Caco-2 (cell line): ENCODE measurements around the gene APOL5. TPM values are rescaled to one million over a fixed set of nuclear protein-coding genes. Genes with fewer than 3 reads are reported as not detected.

ENCODE experiments used
- BruUV-seq: library from RNA; stranded (reverse); fragments of 400-500 nt; replicated peaks from 2 replicates; lab custom pipeline; 2021; lab: Mats Ljungman, UMichigan
- CTCF ChIA-PET: fragments of 300-600 bp; sonication (Branson Sonifier 250); formaldehyde crosslinking; loops from one replicate; lab custom pipeline; 2022; ENCODE audit warnings: antibody characterized with exemption; lab: Charles Lee
- POLR2A ChIA-PET: fragments of 300-600 bp; sonication (Branson Sonifier 250); formaldehyde crosslinking; loops from one replicate; lab custom pipeline; 2022; ENCODE audit warnings: antibody characterized with exemption; lab: Charles Lee
- DNase-seq, 2 experiments: peaks; one replicate each; pipeline versions ENCODE4 v3.0.0 to v3.0.0-alpha.2; 2020 to 2022
- H3K27me3 ChIP-seq: replicated peaks from 2 replicates; pipeline ENCODE4 v1.6.0; 2011; ENCODE audit warnings: low read length; ENCODE audit not compliant: control insufficient read depth, insufficient read depth
- H3K36me3 ChIP-seq: 2 replicates; pipeline ENCODE4 v1.5.1; 2011; ENCODE audit warnings: low read length; ENCODE audit not compliant: control insufficient read depth, insufficient read depth
- H3K4me1 ChIP-seq: fragments of 250-450 bp; sonication (Bioruptor Pico); 2 replicates; pipeline ENCODE4 v1.5.1; 2020; ENCODE audit warnings: mild to moderate bottlenecking
- H3K4me3 ChIP-seq: 2 replicates; pipeline ENCODE4 v1.5.1; 2011; ENCODE audit warnings: low read depth, mild to moderate bottlenecking, control low read depth, low read length
- H3K9me3 ChIP-seq: fragments of 250-450 bp; sonication (Bioruptor Pico); 2 replicates; pipeline ENCODE4 v1.5.1; 2020; ENCODE audit warnings: mild to moderate bottlenecking, moderate library complexity
- H3K27ac Mint-ChIP-seq: one replicate; pipeline ENCODE4 v1.8.0; 2022; ENCODE audit warnings: mixed read lengths; ENCODE audit not compliant: unreplicated experiment
- H3K27me3 Mint-ChIP-seq: one replicate; pipeline ENCODE4 v1.8.0; 2022; ENCODE audit warnings: mixed read lengths; ENCODE audit not compliant: insufficient read depth, unreplicated experiment
- H3K36me3 Mint-ChIP-seq: one replicate; pipeline ENCODE4 v1.8.0; 2022; ENCODE audit warnings: mild to moderate bottlenecking, mixed read lengths; ENCODE audit not compliant: insufficient read depth, unreplicated experiment
- H3K4me1 Mint-ChIP-seq: one replicate; pipeline ENCODE4 v1.8.0; 2022; ENCODE audit warnings: low read depth, mixed read lengths; ENCODE audit not compliant: unreplicated experiment
- H3K4me3 Mint-ChIP-seq: one replicate; pipeline ENCODE4 v1.8.0; 2022; ENCODE audit warnings: mild to moderate bottlenecking, moderate library complexity, mixed read lengths; ENCODE audit not compliant: unreplicated experiment
- H3K9me3 Mint-ChIP-seq: one replicate; pipeline ENCODE4 v1.8.0; 2022; ENCODE audit warnings: mixed read lengths; ENCODE audit not compliant: unreplicated experiment
- intact Hi-C: fragments of 100-400 bp; cut with micrococcal nuclease; formaldehyde crosslinking; loops from one replicate; pipeline ENCODE4 v1.10.0; 2022; ENCODE audit not compliant: unreplicated experiment
- total RNA-seq: library from RNA; stranded (reverse); gene quantifications from 2 replicates; pipeline ENCODE4 v1.2.3, GENCODE V29; 2022
- TF ChIP-seq, protein P1 (sequence below), 2 experiments: fragments of 200-600 bp in 1 of 2; IDR thresholded peaks; 1 replicate in 1 of 2; 2 replicates in 1 of 2; pipeline versions ENCODE4 v1.5.1 to v1.8.0; 2011 to 2022; ENCODE audit warnings: antibody characterized with exemption in 1 of 2, control low read depth in 1 of 2, inconsistent platforms in 1 of 2, low read depth in 1 of 2, low read length in 1 of 2, mild to moderate bottlenecking in 1 of 2, moderate library complexity in 1 of 2; ENCODE audit not compliant: insufficient read depth in 1 of 2, severe bottlenecking in 1 of 2, unreplicated experiment in 1 of 2

APOL5 gene
- total RNA-seq, 1 experiment from 2014 or later, result not detected

DNA sequence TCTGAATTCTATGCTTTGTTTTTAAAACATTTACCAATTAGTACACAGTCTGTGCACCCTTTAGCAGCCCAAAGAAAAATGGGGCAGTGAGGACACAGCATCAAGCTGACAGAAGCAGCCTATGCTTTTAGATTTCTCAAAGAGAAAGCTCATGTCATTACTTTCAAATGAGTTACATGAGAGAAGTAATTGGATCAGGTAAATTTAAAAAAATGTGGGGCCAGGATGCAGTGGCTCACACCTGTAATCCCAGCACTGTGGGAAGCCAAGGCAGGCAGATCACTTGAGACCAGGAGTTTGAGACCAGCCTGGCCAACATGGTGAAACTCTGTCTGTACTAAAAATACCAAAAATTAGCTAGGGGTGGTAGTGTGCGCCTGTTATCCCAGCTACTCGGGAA lies 57.7 kb downstream of the APOL5 start:
- ChIA-PET CTCF (no interaction called here), POLR2A (no interaction called here)

GRCh38 chr22:35777335-35777975 lies 59.8 kb downstream of the APOL5 start:
- DNase-seq, result no peak
- Histone ChIP-seq H3K27me3 (no peaks in the 10 kb centered on the region), H3K4me3 (no peak overlapping the region), H3K36me3 (no peaks in the 10 kb centered on the region), H3K9me3 (no peaks in the 10 kb centered on the region), H3K4me1 (peaks cover 13% of the 10 kb centered on the region)
- Mint-ChIP-seq H3K9me3 (no peaks in the 10 kb centered on the region), H3K4me3 (no peak overlapping the region), H3K36me3 (peaks cover 24% of the 10 kb centered on the region), H3K4me1 (peaks cover 7% of the 10 kb centered on the region), H3K27ac (no peak overlapping the region), H3K27me3 (no peaks in the 10 kb centered on the region)
- intact Hi-C loops, result no loop called here
- no TSS peak for BruUV-seq
- TF ChIP-seq, protein P1, sequence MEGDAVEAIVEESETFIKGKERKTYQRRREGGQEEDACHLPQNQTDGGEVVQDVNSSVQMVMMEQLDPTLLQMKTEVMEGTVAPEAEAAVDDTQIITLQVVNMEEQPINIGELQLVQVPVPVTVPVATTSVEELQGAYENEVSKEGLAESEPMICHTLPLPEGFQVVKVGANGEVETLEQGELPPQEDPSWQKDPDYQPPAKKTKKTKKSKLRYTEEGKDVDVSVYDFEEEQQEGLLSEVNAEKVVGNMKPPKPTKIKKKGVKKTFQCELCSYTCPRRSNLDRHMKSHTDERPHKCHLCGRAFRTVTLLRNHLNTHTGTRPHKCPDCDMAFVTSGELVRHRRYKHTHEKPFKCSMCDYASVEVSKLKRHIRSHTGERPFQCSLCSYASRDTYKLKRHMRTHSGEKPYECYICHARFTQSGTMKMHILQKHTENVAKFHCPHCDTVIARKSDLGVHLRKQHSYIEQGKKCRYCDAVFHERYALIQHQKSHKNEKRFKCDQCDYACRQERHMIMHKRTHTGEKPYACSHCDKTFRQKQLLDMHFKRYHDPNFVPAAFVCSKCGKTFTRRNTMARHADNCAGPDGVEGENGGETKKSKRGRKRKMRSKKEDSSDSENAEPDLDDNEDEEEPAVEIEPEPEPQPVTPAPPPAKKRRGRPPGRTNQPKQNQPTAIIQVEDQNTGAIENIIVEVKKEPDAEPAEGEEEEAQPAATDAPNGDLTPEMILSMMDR (IDR thresholded peaks at IDR 0.05; ENCODE audit: insufficient read depth in 1 of 2, low read depth in 1 of 2, low read length in 1 of 2, severe bottlenecking in 1 of 2, unreplicated experiment in 1 of 2), result no peak
- ChIA-PET POLR2A (no interaction called here), CTCF (no interaction called here)

More for the DNA sequence above, 57.7 kb downstream of the APOL5 start:
- Mint-ChIP-seq H3K27ac (no peak overlapping the region), H3K4me1 (no peaks in the 10 kb centered on the region), H3K36me3 (peaks cover 16% of the 10 kb centered on the region), H3K4me3 (no peak overlapping the region), H3K9me3 (no peaks in the 10 kb centered on the region), H3K27me3 (no peaks in the 10 kb centered on the region)
- TF ChIP-seq, protein P1 (IDR thresholded peaks at IDR 0.05; ENCODE audit: insufficient read depth in 1 of 2, low read depth in 1 of 2, low read length in 1 of 2, severe bottlenecking in 1 of 2, unreplicated experiment in 1 of 2), result no peak
- Histone ChIP-seq H3K27me3 (no peaks in the 10 kb centered on the region), H3K9me3 (no peaks in the 10 kb centered on the region), H3K4me1 (peaks cover 20% of the 10 kb centered on the region), H3K36me3 (no peaks in the 10 kb centered on the region), H3K4me3 (no peak overlapping the region)
- intact Hi-C loops, result no loop called here
- BruUV-seq, result no TSS peak
- DNase-seq, result no peak

Other genes starting within 250 kb of the APOL5 start
- 0.09 TPM in 1 of 2 replicates, not detected in the other for gene RASD2, start 177.0 kb upstream of the APOL5 start, total RNA-seq
- 0.28 and 0.77 TPM in 2 replicates for gene MB, start 100.5 kb upstream of the APOL5 start, total RNA-seq
- gene APOL6, start 69.4 kb upstream of the APOL5 start, total RNA-seq, result 10.0 and 13.9 TPM in 2 replicates